CD8-positive, alpha-beta memory T cell (primary cell): ENCODE measurements around the gene EME1. TPM values are rescaled to one million over a fixed set of nuclear protein-coding genes. Genes with fewer than 3 reads are reported as not detected.
A peak's percentile ranks its signal among the peaks of the same experiment; 100 is the strongest.

Source experiments
- CTCF ChIA-PET: fragments of 350-600 bp; sonication (Branson Sonifier 250); formaldehyde crosslinking; loops from one replicate; lab custom pipeline; 2021; ENCODE audit warnings: antibody characterized with exemption; lab: Charles Lee
- POLR2A ChIA-PET: fragments of 350-600 bp; sonication (Branson Sonifier 250); formaldehyde crosslinking; loops from one replicate; lab custom pipeline; 2021; ENCODE audit warnings: antibody characterized with exemption; lab: Charles Lee
- DNase-seq, 5 donors: peaks; one replicate each; pipeline versions ENCODE4 v3.0.0 to v3.0.0-alpha.2; 2020 to 2022; ENCODE audit warnings: mixed read lengths in 1 of 5
- H3K27ac ChIP-seq: one replicate; pipeline ENCODE4 v1.7.0; 2013; ENCODE audit warnings: low read depth, mild to moderate bottlenecking, low read length, moderate library complexity
- H3K27me3 ChIP-seq: 2 replicates; pipeline ENCODE4 v1.7.0; 2013; ENCODE audit warnings: low read length, mild to moderate bottlenecking; ENCODE audit not compliant: insufficient read depth, poor library complexity, severe bottlenecking
- H3K36me3 ChIP-seq: 2 replicates; pipeline ENCODE4 v1.7.0; 2013; ENCODE audit warnings: mild to moderate bottlenecking, low read length, moderate library complexity; ENCODE audit not compliant: insufficient read depth
- H3K4me1 ChIP-seq: 2 replicates; pipeline ENCODE4 v1.7.0; 2013; ENCODE audit warnings: mild to moderate bottlenecking, low read length, moderate library complexity; ENCODE audit not compliant: insufficient read depth
- H3K4me3 ChIP-seq: 2 replicates; pipeline ENCODE4 v1.7.0; 2013; ENCODE audit warnings: mild to moderate bottlenecking, low read length
- H3K9me3 ChIP-seq: 2 replicates; pipeline ENCODE4 v1.7.0; 2013; ENCODE audit warnings: mild to moderate bottlenecking, low read length
- H3K27ac Mint-ChIP-seq, 8 donors: one replicate each; pipeline ENCODE4 v1.8.0; 2020 to 2021; ENCODE audit warnings: mixed read lengths in 8 of 8, mild to moderate bottlenecking in 6 of 8, inconsistent platforms in 3 of 8, moderate library complexity in 3 of 8
- H3K27me3 Mint-ChIP-seq, 2 donors: one replicate each; pipeline ENCODE4 v1.8.0; 2020 to 2021; ENCODE audit warnings: mixed read lengths in 2 of 2, mild to moderate bottlenecking in 1 of 2, moderate library complexity in 1 of 2
- H3K36me3 Mint-ChIP-seq, 3 donors: one replicate each; pipeline ENCODE4 v1.8.0; 2020 to 2021; ENCODE audit warnings: mixed read lengths in 3 of 3, inconsistent platforms in 1 of 3, mild to moderate bottlenecking in 1 of 3
- H3K4me1 Mint-ChIP-seq, 3 donors: one replicate each; pipeline ENCODE4 v1.8.0; 2020 to 2021; ENCODE audit warnings: mixed read lengths in 3 of 3, inconsistent platforms in 1 of 3, mild to moderate bottlenecking in 1 of 3
- H3K4me3 Mint-ChIP-seq, 7 donors: one replicate each; pipeline ENCODE4 v1.8.0; 2020 to 2021; ENCODE audit warnings: mixed read lengths in 7 of 7, mild to moderate bottlenecking in 6 of 7, moderate library complexity in 4 of 7, inconsistent platforms in 2 of 7
- H3K9me3 Mint-ChIP-seq, 5 donors: one replicate each; pipeline ENCODE4 v1.8.0; 2020 to 2022; ENCODE audit warnings: mixed read lengths in 5 of 5, mild to moderate bottlenecking in 3 of 5, moderate library complexity in 2 of 5, inconsistent platforms in 1 of 5
- polyA plus RNA-seq: library from polyadenylated mRNA; unstranded; fragments of 300-500 nt; fragmentation: Illumina TruSeq; gene quantifications from one replicate; pipeline ENCODE4 v1.2.3, GENCODE V29; 2021
- total RNA-seq, 2 experiments: library from RNA; stranded (reverse); gene quantifications; one replicate each; pipeline ENCODE4 v1.2.3, GENCODE V29; 2021

The EME1 gene
- total and polyA plus RNA-seq, 3 experiments from 2014 or later = 0.43 to 24.8 (median 23.6) TPM

DNA sequence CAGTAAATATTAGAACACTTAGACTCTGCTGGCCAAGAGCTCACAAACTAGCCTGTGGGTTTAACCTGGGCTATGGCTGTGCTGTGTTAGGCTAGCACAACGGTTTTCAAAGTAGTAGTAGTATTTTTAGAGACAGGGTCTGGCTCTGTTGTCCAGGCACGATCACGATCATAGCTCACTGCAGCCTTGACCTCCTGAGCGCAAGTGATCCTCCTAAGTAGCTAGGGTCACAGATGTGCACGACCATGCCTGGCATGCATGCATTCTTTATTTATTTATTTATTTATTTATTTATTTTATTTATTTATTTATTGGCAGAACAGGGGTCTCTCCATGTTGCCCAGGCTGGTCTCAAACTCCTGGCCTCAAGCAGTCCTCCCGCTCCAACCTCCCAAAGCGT, 10.4 kb upstream of the EME1 start:
- H3K9me3 Mint-ChIP-seq = no peaks in the 10 kb centered on the region
- no peak overlapping the region for H3K4me3 Mint-ChIP-seq
- H3K36me3 Mint-ChIP-seq = peaks cover under 1 to 53% (median 2%) of the 10 kb centered on the region in 3 donors
- H3K4me1 Mint-ChIP-seq = peaks cover 9 to 15% (median 12%) of the 10 kb centered on the region in 3 donors
- Histone ChIP-seq H3K4me3 (no peak overlapping the region), H3K27ac (no peak overlapping the region), H3K9me3 (no peaks in the 10 kb centered on the region), H3K36me3 (peaks cover 23% of the 10 kb centered on the region), H3K4me1 (peaks cover 5% of the 10 kb centered on the region), H3K27me3 (no peaks in the 10 kb centered on the region)
- ChIA-PET CTCF (interaction anchor here (0.7 to 4.1 kb wide), 18 partner anchors 8 to 143 kb away, joined by 3 to 57 read pairs (median 6); partner anchors contain the start of genes EME1, LRRC59, MRPL27 and RSAD1), POLR2A (interaction anchor here (0.8 to 1.5 kb wide), 4 partner anchors 9 to 35 kb away, joined by 3 to 12 read pairs (median 6); partner anchors contain the start of genes LRRC59 and XYLT2)
- H3K27ac Mint-ChIP-seq = peak overlapping the region in 4 of 8 donors; percentile 31 to 93 (median 64)
- no peaks in the 10 kb centered on the region for H3K27me3 Mint-ChIP-seq
- no peak for DNase-seq

DNA sequence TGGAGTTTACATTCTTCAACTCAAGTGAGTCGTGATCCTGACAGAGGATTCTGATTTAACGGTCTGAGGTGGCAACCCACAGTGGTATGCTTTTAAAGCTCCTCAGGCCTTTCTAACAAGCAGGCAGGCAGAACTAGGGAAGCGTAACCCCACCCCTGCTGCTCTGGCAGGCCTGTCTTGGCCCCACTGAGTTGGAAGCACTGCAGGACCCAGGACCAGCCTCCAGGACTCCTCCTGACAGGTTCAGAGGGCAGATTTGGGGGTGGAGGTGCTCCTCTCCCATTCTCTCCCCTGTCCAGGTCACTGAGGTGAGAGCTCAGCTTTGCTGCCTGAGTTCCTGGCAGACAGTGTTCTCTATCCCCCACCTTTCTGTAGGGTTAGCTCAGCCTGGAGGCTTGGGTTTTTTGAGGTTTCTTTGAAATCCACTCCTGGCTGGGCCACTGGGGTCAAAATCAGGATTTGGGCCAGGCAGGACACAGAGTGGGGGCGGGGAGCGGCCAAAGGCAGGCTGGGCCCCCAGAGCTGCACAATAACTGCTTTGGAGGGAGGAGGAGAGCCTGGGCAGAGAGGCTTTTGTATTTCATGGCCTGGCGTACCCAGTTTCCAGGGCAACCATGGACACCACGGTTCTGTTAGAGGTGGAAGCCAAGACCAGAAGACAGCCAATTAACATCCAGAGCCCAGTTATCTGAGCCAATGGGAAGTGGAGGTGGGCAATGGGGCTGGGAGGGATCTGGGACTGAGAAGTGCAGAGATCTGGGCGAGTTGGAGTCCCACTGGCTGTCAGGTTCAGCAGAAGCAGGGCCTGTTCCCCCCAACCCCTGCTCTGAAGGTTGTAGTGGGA, 9.6 kb upstream of the EME1 start:
- Mint-ChIP-seq H3K4me3 (no peak overlapping the region), H3K4me1 (peaks cover 9 to 15% (median 12%) of the 10 kb centered on the region in 3 donors), H3K9me3 (no peaks in the 10 kb centered on the region), H3K27ac (peak overlapping the region in 1 of 8 donors; percentile 44), H3K36me3 (peaks cover 4 to 53% (median 5%) of the 10 kb centered on the region in 3 donors), H3K27me3 (no peaks in the 10 kb centered on the region)
- DNase-seq = no peak
- H3K9me3 ChIP-seq = no peaks in the 10 kb centered on the region
- peaks cover 28% of the 10 kb centered on the region for H3K36me3 ChIP-seq
- no peaks in the 10 kb centered on the region for H3K27me3 ChIP-seq
- no peak overlapping the region for H3K27ac ChIP-seq
- ChIA-PET POLR2A (no interaction called here), CTCF (interaction anchor here (0.7 to 4.1 kb wide), 8 partner anchors 10 to 143 kb away, joined by 3 to 57 read pairs (median 8); partner anchors contain the start of genes EME1, LRRC59, MRPL27 and RSAD1)
- peaks cover 5% of the 10 kb centered on the region for H3K4me1 ChIP-seq
- H3K4me3 ChIP-seq = no peak overlapping the region

DNA sequence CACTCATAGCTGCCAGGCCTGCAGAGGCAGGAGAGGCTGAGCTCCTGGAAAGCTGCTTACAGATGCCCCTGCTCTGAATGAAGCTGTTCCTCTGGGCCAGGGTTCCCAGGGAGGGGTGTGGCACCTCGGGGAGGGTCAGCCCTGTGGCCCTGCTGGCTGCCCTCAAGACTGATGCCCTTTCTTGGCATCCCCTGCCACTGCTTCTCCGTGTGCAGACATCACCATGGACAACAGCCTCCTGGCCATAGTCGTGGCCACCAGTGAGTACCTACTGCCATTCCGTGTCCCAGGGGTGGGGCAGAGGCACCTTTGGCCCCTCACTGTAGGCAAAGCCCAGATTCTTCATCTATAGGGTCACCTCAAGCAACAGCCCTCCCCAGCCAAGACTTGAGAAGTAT, 9.0 kb upstream of the EME1 start:
- Histone ChIP-seq H3K27me3 (no peaks in the 10 kb centered on the region), H3K36me3 (peaks cover 31% of the 10 kb centered on the region), H3K27ac (no peak overlapping the region), H3K9me3 (no peaks in the 10 kb centered on the region), H3K4me3 (no peak overlapping the region), H3K4me1 (peaks cover 5% of the 10 kb centered on the region)
- DNase-seq = no peak
- Mint-ChIP-seq H3K9me3 (no peaks in the 10 kb centered on the region), H3K4me1 (peaks cover 9 to 15% (median 12%) of the 10 kb centered on the region in 3 donors), H3K27me3 (no peaks in the 10 kb centered on the region), H3K27ac (peak overlapping the region in 1 of 8 donors; percentile 44), H3K36me3 (peaks cover 5 to 53% (median 7%) of the 10 kb centered on the region in 3 donors), H3K4me3 (no peak overlapping the region)
- POLR2A ChIA-PET = no interaction called here
- CTCF ChIA-PET = interaction anchor here (3.8 kb wide), 1 partner anchor 33 kb away, joined by 57 read pairs; the partner anchor contains the start of gene LRRC59

DNA sequence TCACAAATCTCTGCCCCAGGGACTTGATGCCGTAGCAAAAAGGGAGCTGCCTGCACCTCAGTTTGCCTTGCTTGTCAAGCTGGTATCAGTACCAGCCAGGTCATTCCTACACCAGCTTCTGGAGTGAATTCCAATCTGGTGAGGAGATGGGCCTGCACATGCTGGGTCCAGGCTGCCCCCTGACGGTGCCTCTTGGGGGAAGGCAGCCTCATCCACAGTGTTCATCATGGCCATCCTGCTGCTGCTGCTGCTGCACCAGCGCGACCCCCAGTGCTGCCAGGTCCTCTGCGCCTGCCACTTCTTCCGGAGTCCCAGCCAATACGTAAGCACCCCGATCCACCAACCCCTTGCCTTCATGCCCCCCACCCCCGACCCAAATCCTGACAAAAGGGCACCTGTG, 8.3 kb upstream of the EME1 start:
- Histone ChIP-seq H3K27me3 (no peaks in the 10 kb centered on the region), H3K9me3 (no peaks in the 10 kb centered on the region), H3K4me1 (peaks cover 5% of the 10 kb centered on the region), H3K36me3 (peaks cover 37% of the 10 kb centered on the region), H3K4me3 (no peak overlapping the region), H3K27ac (no peak overlapping the region)
- H3K27me3 Mint-ChIP-seq = no peaks in the 10 kb centered on the region
- no peak overlapping the region for H3K4me3 Mint-ChIP-seq
- peaks cover 5 to 54% (median 8%) of the 10 kb centered on the region in 3 donors for H3K36me3 Mint-ChIP-seq
- POLR2A ChIA-PET = interaction anchor here (1.0 kb wide), 1 partner anchor 19 kb away, joined by 4 read pairs; the partner anchor contains the start of gene XYLT2
- H3K27ac Mint-ChIP-seq = peak overlapping the region in 1 of 8 donors; percentile 36
- H3K4me1 Mint-ChIP-seq = peaks cover 9 to 15% (median 12%) of the 10 kb centered on the region in 3 donors
- no peak for DNase-seq
- CTCF ChIA-PET = interaction anchor here (1.2 kb wide), 1 partner anchor 32 kb away, joined by 6 read pairs; the partner anchor contains the start of gene LRRC59
- H3K9me3 Mint-ChIP-seq = no peaks in the 10 kb centered on the region

DNA sequence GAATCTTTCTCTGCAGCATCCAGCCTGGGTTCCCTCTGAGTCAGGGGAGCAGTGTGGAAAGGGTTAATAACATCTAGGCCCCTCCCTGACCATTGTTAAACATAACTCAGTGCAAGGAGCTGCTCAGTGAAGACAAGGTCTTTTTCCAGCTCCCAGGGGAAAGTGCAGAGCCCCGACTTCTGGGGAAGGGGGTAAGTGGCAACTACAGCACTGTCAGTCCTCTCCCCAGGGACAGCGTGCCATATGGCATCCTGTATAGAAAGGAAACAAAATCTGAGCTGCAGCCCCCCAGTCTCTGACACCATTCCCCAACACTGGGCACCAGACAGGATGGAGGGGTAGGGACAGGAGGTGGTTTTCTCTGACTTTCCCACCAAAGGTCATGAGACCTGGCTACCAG, 7.9 kb upstream of the EME1 start:
- no peak overlapping the region for H3K27ac Mint-ChIP-seq
- peaks cover 5% of the 10 kb centered on the region for H3K4me1 ChIP-seq
- CTCF ChIA-PET = interaction anchor here (0.6 to 1.2 kb wide), 2 partner anchors 32 to 215 kb away, joined by 3 to 6 read pairs; partner anchors contain the start of genes LRRC59 and PPP1R9B

DNA sequence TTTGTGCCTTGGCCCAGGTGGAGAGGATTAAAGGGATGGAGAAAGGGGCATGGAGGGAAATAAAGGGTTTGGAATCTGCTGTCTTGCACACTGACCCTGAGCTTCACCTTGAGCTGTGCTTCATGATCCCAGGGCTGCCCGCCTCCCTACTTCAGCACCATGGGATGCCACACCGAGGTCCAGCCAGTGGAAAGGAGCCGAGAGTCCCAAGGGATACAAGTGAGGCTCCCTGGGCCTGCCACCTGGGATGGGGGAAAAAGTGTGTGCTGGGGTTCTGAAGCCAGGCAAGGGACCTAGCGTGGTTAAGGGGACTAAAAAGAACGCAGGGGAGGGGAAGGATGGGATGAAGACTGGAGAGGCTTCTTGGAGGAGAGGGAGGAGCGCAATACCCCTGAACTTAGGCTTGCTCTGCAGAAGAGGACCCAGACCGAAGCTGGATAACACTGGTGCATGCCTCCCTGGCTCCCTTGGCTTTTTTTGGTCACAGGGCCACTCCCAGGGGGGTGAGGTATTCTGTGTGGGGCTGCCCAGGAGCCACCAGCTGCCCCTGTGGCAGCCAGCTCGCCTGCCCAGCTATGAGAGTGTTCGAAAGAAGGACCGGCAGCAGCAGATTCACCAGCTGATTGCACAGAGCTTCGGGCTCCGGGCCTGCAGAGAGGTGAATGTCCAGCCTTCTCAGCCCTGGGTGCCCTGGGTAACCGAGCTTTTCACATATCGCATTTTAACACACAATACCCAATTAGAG, 7.2 kb upstream of the EME1 start:
- H3K27me3 ChIP-seq = no peaks in the 10 kb centered on the region
- no peak for DNase-seq
- peaks cover 5% of the 10 kb centered on the region for H3K4me1 ChIP-seq
- ChIA-PET POLR2A (interaction anchor here (1.0 kb wide), 1 partner anchor 20 kb away, joined by 4 read pairs; the partner anchor contains the start of gene XYLT2), CTCF (interaction anchor here (0.6 to 1.2 kb wide), 3 partner anchors 25 to 215 kb away, joined by 3 to 6 read pairs (median 3); partner anchors contain the start of genes LRRC59 and PPP1R9B)
- H3K9me3 ChIP-seq = no peaks in the 10 kb centered on the region
- no peak overlapping the region for H3K4me3 ChIP-seq
- H3K27ac ChIP-seq = no peak overlapping the region
- no peak overlapping the region for H3K4me3 Mint-ChIP-seq
- no peaks in the 10 kb centered on the region for H3K27me3 Mint-ChIP-seq
- H3K36me3 Mint-ChIP-seq = peaks cover 5 to 59% (median 9%) of the 10 kb centered on the region in 3 donors
- peaks cover 47% of the 10 kb centered on the region for H3K36me3 ChIP-seq
- H3K9me3 Mint-ChIP-seq = no peaks in the 10 kb centered on the region
- no peak overlapping the region for H3K27ac Mint-ChIP-seq
- H3K4me1 Mint-ChIP-seq = peaks cover 11 to 17% (median 15%) of the 10 kb centered on the region in 3 donors

More for the DNA sequence above, 7.9 kb upstream of the EME1 start:
- DNase-seq = no peak
- H3K4me1 Mint-ChIP-seq = peaks cover 9 to 15% (median 12%) of the 10 kb centered on the region in 3 donors
- H3K36me3 Mint-ChIP-seq = peaks cover 5 to 56% (median 9%) of the 10 kb centered on the region in 3 donors
- Histone ChIP-seq H3K4me3 (no peak overlapping the region), H3K9me3 (no peaks in the 10 kb centered on the region), H3K27me3 (no peaks in the 10 kb centered on the region), H3K36me3 (peaks cover 42% of the 10 kb centered on the region), H3K27ac (no peak overlapping the region)
- no peak overlapping the region for H3K4me3 Mint-ChIP-seq
- no peaks in the 10 kb centered on the region for H3K27me3 Mint-ChIP-seq
- H3K9me3 Mint-ChIP-seq = no peaks in the 10 kb centered on the region
- POLR2A ChIA-PET = interaction anchor here (1.0 kb wide), 1 partner anchor 19 kb away, joined by 4 read pairs; the partner anchor contains the start of gene XYLT2

DNA sequence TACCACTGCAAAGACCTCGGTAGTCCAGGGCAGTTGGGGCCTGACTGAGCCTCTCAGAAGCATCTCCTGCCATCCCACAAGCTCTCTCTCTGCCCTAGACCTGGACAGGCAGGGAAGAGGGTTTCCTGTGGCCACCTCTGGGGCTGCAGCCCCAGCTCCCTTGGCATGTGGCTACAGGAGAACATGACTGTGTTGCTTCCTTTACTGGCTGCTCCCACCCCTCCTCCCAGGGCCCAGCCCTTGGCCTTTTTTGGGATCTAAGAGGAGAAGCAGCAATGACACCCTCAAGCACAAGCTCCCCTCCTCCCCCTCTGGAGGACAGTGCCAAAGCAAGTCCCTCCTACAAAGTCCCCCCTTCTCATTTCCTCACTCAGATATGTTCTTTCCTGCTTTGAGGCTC, 5.6 kb upstream of the EME1 start:
- Mint-ChIP-seq H3K4me1 (peaks cover 18 to 24% (median 22%) of the 10 kb centered on the region in 3 donors), H3K4me3 (no peak overlapping the region), H3K27me3 (no peaks in the 10 kb centered on the region), H3K36me3 (peaks cover 5 to 66% (median 14%) of the 10 kb centered on the region in 3 donors), H3K27ac (no peak overlapping the region), H3K9me3 (no peaks in the 10 kb centered on the region)
- POLR2A ChIA-PET = no interaction called here
- DNase-seq = no peak
- CTCF ChIA-PET = interaction anchor here (1.8 kb wide), 1 partner anchor 30 kb away, joined by 9 read pairs; the partner anchor contains the start of gene LRRC59
- Histone ChIP-seq H3K4me1 (peaks cover 16% of the 10 kb centered on the region), H3K4me3 (no peak overlapping the region), H3K9me3 (no peaks in the 10 kb centered on the region), H3K27ac (no peak overlapping the region), H3K27me3 (no peaks in the 10 kb centered on the region), H3K36me3 (peaks cover 50% of the 10 kb centered on the region)
